22Rv1 (cell line): Measurements from ENCODE around the gene PPP1R2B.

Experiments
- CTCF ChIP-seq: fragments of 450-650 bp; IDR thresholded peaks from 2 replicates; pipeline ENCODE4 v1.5.1; 2017; ENCODE audit warnings: mild to moderate bottlenecking
- ZFX ChIP-seq: fragments of 450-650 bp; IDR thresholded peaks from 2 replicates; pipeline ENCODE4 v1.6.1; 2017; ENCODE audit warnings: antibody characterized with exemption, borderline replicate concordance

- TF ChIP-seq CTCF, result no peak
- TF ChIP-seq ZFX, result no peak
Measured at GRCh38 chr5:156824241-156824640, 25.9 kb upstream of the PPP1R2B start.
